Loucy (cell line): Measurements from ENCODE around the gene RELL1.
"Not testable (repeated sequence)": the region's sequence is repeated elsewhere in the genome, so short reads cannot be mapped to it uniquely, and the experiment has no call there.

Experiments
- H2AFZ ChIP-seq: fragments of 200-600 bp; sonication (generic); 2 replicates; pipeline ENCODE4 v1.6.0; 2016; ENCODE audit warnings: antibody characterized with exemption, mild to moderate bottlenecking, low read length, moderate library complexity
- H3F3A ChIP-seq: fragments of 200-600 bp; 2 replicates; pipeline ENCODE4 v1.6.0; 2016; ENCODE audit warnings: antibody characterized with exemption, low read depth, mild to moderate bottlenecking
- H3K27me3 ChIP-seq: fragments of 200-600 bp; sonication (generic); 2 replicates; pipeline ENCODE4 v1.6.1; 2014; ENCODE audit warnings: low read length, mild to moderate bottlenecking; ENCODE audit not compliant: insufficient read depth, poor library complexity, severe bottlenecking
- H3K36me3 ChIP-seq: fragments of 200-600 bp; sonication (generic); 2 replicates; pipeline ENCODE4 v1.6.1; 2016; ENCODE audit warnings: low read length; ENCODE audit not compliant: insufficient read depth
- H3K4me1 ChIP-seq: fragments of 200-600 bp; sonication (generic); 2 replicates; pipeline ENCODE4 v1.5.1; 2014; ENCODE audit warnings: low read length, mild to moderate bottlenecking; ENCODE audit not compliant: insufficient read depth, poor library complexity, severe bottlenecking
- H3K4me2 ChIP-seq: fragments of 200-600 bp; sonication (generic); 2 replicates; pipeline ENCODE4 v1.6.0; 2014; ENCODE audit warnings: antibody characterized with exemption, low read length, low read depth, mild to moderate bottlenecking; ENCODE audit not compliant: poor library complexity, severe bottlenecking
- H3K4me3 ChIP-seq: fragments of 200-600 bp; sonication (generic); 2 replicates; pipeline ENCODE4 v1.5.1; 2014; ENCODE audit warnings: low read length, mild to moderate bottlenecking, mixed read lengths; ENCODE audit not compliant: poor library complexity, severe bottlenecking
- H3K79me2 ChIP-seq: fragments of 200-600 bp; sonication (generic); 2 replicates; pipeline ENCODE4 v1.6.1; 2014; ENCODE audit warnings: low read length; ENCODE audit not compliant: insufficient read depth
- H3K9ac ChIP-seq: fragments of 200-600 bp; sonication (generic); 2 replicates; pipeline ENCODE4 v1.6.0; 2014; ENCODE audit warnings: mild to moderate bottlenecking, low read depth, low read length, moderate library complexity; ENCODE audit not compliant: poor library complexity, severe bottlenecking
- H3K9me2 ChIP-seq: fragments of 200-600 bp; sonication (generic); replicated peaks from 2 replicates; pipeline ENCODE4 v1.6.1; 2016; ENCODE audit warnings: low read depth, low read length, mixed read lengths
- H3K9me3 ChIP-seq: fragments of 200-600 bp; sonication (generic); 2 replicates; pipeline ENCODE4 v1.6.1; 2014; ENCODE audit warnings: mild to moderate bottlenecking, antibody characterized with exemption, low read length, low read depth; ENCODE audit not compliant: insufficient read depth
- H4K20me1 ChIP-seq: fragments of 200-600 bp; sonication (generic); 2 replicates; pipeline ENCODE4 v1.6.0; 2014; ENCODE audit warnings: antibody characterized with exemption, low read length, mild to moderate bottlenecking; ENCODE audit not compliant: insufficient read depth, poor library complexity, severe bottlenecking
- CTCF ChIP-seq: fragments of 200-600 bp; sonication (generic); conservative IDR thresholded peaks from 2 replicates; pipeline ENCODE4 v1.5.1; 2014; ENCODE audit warnings: mild to moderate bottlenecking, antibody characterized with exemption, low read length
- EZH2phosphoT487 ChIP-seq: fragments of 200-600 bp; IDR thresholded peaks from 2 replicates; pipeline ENCODE4 v1.6.1; 2018; ENCODE audit warnings: antibody characterized with exemption, mild to moderate bottlenecking, moderate library complexity, borderline replicate concordance

The RELL1 gene

GRCh38 chr4:37670249-37670648, 15.9 kb downstream of the RELL1 start:
- Histone ChIP-seq H3K4me3 (no peak overlapping the region), H3K4me2 (no peak overlapping the region), H3K9me3 (no peaks in the 10 kb centered on the region), H3K27me3 (no peaks in the 10 kb centered on the region), H2AFZ (no peak overlapping the region), H4K20me1 (no peaks in the 10 kb centered on the region), H3K9me2 (no peaks in the 10 kb centered on the region), H3K79me2 (peaks cover 23% of the 10 kb centered on the region; the same call in 1 of the 2 replicates), H3F3A (no peaks in the 10 kb centered on the region), H3K9ac (no peak overlapping the region), H3K4me1 (peaks cover 28% of the 10 kb centered on the region), H3K36me3 (no peaks in the 10 kb centered on the region)
- no peak for TF ChIP-seq EZH2phosphoT487
- TF ChIP-seq CTCF: no peak

GRCh38 chr4:37669124-37669523, 17.1 kb downstream of the RELL1 start:
- not testable (repeated sequence) for H3F3A ChIP-seq, H3K9ac ChIP-seq, H3K9me2 ChIP-seq, H4K20me1 ChIP-seq, H3K4me2 ChIP-seq, H2AFZ ChIP-seq, H3K4me3 ChIP-seq, H3K27me3 ChIP-seq, H3K9me3 ChIP-seq, H3K36me3 ChIP-seq
- Histone ChIP-seq H3K4me1 (peaks cover 28% of the 10 kb centered on the region), H3K79me2 (peaks cover 23% of the 10 kb centered on the region; the same call in 1 of the 2 replicates)

GRCh38 chr4:37667197-37668100, 18.7 kb downstream of the RELL1 start:
- no peak overlapping the region for H3K4me3 ChIP-seq
- no peaks in the 10 kb centered on the region for H3K27me3 ChIP-seq
- TF ChIP-seq EZH2phosphoT487: no peak
- no peak for TF ChIP-seq CTCF
- no peak overlapping the region for H2AFZ ChIP-seq
- H3K4me2 ChIP-seq: peak overlapping the region; percentile 55
- H3K79me2 ChIP-seq: peaks cover 27% of the 10 kb centered on the region; the same call in 1 of the 2 replicates
- no peaks in the 10 kb centered on the region for H3K9me2 ChIP-seq
- H3K9ac ChIP-seq: no peak overlapping the region
- H3K4me1 ChIP-seq: peaks cover 36% of the 10 kb centered on the region
- H3K36me3 ChIP-seq: no peaks in the 10 kb centered on the region
- no peaks in the 10 kb centered on the region for H3K9me3 ChIP-seq
- no peaks in the 10 kb centered on the region for H3F3A ChIP-seq
- no peaks in the 10 kb centered on the region for H4K20me1 ChIP-seq
